OCI-LY1 (cell line): ENCODE measurements around the gene PSTPIP2.

ENCODE experiments used
- CTCF ChIP-seq: fragments of 200-600 bp; sonication (generic), shearing (Covaris generic); IDR thresholded peaks from 2 replicates; pipeline ENCODE4 v1.5.1; 2017; ENCODE audit warnings: mild to moderate bottlenecking, antibody characterized with exemption, low read length, moderate library complexity, mixed read lengths
- EZH2 ChIP-seq: fragments of 200-600 bp; sonication (generic), shearing (Covaris generic); IDR thresholded peaks from 2 replicates; pipeline ENCODE4 v1.8.0; 2017; ENCODE audit warnings: borderline replicate concordance, mixed run types, mild to moderate bottlenecking, antibody characterized with exemption, low read length, moderate library complexity, mixed read lengths

DNA sequence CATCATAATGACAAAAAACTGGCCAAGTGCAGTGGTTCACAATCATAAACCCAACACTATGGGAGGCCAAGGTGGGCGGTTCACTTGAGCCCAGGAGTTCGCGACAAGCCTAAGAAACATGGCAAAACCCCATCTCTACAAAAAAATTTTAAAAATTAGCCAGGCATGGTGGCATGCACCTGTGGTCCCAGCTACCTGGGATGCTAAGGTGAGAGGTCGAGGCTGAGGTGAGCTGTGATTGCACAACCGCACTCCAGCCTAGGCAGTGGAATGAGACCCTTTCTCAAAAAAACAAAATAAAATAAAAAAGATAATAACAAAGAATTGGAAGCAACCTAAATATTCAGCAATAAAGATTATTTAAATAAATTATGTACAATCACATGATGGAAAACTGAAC, 21.8 kb downstream of the PSTPIP2 start:
- TF ChIP-seq CTCF (no peak), EZH2 (no peak)
